ENCODE data around the gene KCNMB2. TPM values are rescaled to one million over a fixed set of nuclear protein-coding genes. Genes with fewer than 3 reads are reported as not detected.
"Not testable (repeated sequence)": the region's sequence is repeated elsewhere in the genome, so short reads cannot be mapped to it uniquely, and the experiment has no call there.

Gene KCNMB2
- polyA plus RNA-seq, 4 donors = 27.4 to 34.9 (median 31.2) TPM

DNA sequence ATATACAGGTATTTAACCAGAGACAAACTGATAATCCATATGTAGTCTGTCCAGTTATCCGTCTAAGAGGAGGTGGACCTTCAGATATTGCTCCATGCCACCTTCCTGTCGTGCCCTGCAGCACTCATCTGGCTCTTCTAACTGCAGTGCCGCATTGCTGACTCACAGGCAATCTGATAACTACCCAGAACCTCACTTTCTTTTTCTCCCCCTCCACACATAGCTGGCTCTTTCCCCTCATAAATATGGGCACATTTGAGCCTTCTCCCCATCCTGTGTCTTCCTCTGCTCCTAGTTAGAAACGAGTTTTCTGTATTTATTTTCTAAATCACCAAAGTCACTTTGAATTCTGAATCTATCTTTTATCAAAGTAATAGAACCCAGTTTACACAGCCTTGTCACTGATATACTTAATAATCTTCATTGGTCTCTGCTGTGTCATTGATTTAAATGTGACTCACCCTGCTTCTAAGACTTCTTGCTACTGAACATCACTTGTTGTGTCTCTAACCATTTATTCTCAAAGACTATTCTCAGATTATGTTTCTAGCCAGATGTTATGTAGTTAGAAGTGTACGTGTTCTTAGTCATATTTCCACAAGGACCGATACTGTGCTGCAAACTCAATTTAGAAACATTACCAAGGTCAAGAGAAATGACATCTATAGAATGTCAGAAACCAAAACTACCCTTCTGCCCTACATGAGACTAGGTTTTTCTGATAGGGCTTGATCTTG lies 17.4 kb upstream of the KCNMB2 start:
- no peak for DNase-seq (ENCODE audit: low read depth in 4 of 4, low spot score in 3 of 4)

DNA sequence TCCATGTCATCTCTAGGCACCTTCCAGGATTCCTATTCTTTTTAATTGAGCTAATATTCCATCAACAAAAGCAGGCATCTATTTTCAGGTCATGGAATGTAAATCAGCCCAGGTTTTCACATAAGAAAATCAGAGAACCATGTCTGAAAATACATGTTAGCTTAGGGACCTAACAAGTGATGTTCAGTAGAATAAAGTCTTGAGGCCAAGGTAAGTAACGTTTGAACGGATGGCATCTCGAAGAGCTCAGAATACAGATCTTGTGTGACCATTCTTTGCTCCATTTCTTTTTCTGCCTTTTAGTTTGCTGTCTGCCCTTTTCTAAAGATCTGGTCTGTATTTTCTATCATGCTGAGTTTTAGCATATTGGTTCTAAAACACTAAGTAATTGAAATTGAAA lies 16.5 kb upstream of the KCNMB2 start:
- no peak for DNase-seq (ENCODE audit: low read depth in 4 of 4, low spot score in 3 of 4)

GRCh38 chr3:178520451-178520850 lies 15.8 kb upstream of the KCNMB2 start:
- DNase-seq (ENCODE audit: low read depth in 4 of 4, low spot score in 3 of 4) = no peak

DNA sequence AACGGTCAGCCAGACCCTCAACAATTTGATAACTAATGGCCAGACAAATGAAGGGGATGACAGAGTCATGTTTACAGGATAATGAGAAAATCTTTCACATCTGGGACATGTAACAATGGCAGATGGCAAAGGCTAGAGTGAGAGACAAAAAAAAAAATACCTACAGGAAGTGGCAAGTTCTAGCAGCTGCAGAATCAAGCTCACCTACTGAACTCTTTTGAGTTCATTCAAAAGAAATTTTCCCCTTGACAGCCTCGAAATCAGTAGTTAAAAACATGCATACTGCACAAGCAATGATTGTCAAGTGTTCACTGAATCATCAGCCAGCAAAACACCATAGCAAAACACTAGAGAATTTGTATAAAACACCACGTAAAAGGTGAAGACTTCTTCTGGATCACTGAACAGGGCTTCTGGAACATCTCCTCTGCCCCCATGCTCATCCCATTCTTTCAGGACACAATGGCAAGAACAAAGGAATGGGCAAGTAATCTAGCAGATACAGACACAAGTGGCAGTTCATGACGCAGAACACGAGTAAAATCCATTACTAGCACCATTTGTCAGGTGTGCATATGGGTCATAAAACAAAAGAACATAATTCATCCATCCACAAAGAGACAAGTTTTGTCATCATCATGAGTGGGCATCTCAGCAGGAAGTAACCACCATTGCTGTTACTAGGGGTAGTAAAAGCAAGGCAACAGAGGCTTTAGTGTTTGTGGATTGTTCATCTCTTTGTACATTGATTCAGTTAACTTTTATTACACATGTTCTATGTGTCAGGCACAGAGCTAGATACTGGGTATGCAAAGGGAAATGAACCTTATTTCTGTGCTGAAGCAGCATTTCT lies 13.8 kb upstream of the KCNMB2 start:
- DNase-seq (ENCODE audit: low read depth in 4 of 4, low spot score in 3 of 4) = no peak

DNA sequence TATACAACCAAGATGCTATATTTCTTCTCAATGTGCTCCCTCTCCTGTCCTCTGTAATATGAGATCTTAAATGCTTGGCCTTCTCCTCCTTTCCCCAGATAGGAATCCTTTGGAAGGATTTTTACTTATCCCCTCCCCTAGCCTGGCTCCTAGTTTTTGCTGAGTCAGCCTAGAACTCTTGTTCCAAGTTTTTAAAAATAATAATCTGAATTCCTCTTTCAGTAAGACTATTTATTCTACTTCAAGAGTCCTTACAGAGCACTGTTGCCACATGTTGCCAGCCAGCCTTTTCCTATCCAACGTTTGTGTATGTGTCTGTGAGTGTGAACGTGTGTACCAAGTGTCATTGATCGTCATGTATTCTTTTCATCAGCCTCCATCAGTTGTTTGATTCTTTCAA lies 11.0 kb upstream of the KCNMB2 start:
- DNase-seq (ENCODE audit: low read depth in 4 of 4, low spot score in 3 of 4) = no peak

DNA sequence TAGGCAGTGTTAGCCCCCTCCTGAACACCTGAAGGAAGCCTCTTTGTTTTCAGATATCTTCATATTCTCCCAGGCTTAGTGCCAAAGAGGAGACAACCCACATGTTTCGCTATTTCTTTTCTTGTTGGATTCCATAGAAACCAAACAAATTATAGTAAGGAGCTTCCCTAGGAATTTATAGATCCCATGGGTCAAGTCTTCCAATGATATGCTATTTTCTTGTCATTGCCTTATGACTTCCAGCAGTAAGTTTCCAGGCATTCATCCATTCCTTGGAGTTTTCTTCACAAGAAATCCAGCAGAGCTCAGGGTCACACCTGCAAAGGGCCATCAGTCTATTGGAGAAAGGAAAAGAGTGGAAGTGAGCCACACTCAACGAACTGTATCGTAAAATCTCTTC lies 9.9 kb upstream of the KCNMB2 start:
- DNase-seq (ENCODE audit: low read depth in 4 of 4, low spot score in 3 of 4) = no peak

DNA sequence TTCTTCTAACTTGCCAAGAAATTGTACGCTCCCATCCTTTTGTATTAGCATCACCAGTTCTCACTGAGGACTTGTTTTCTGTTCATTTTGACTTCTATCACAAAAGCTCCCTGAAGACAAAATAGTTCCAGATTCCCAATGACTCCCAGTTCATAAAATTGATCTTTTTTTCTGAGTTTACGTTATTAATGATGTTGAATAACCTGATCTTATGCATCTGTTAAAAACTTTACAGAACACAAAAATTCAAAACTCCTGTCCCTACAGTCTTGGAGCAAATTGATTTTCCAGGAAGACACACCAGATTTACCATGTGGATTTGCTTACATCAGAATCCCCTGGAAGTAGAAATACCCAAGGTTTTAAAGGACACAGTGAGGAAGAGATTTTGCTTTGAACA lies 8.3 kb upstream of the KCNMB2 start:
- no peak for DNase-seq (ENCODE audit: low read depth in 4 of 4, low spot score in 3 of 4)

DNA sequence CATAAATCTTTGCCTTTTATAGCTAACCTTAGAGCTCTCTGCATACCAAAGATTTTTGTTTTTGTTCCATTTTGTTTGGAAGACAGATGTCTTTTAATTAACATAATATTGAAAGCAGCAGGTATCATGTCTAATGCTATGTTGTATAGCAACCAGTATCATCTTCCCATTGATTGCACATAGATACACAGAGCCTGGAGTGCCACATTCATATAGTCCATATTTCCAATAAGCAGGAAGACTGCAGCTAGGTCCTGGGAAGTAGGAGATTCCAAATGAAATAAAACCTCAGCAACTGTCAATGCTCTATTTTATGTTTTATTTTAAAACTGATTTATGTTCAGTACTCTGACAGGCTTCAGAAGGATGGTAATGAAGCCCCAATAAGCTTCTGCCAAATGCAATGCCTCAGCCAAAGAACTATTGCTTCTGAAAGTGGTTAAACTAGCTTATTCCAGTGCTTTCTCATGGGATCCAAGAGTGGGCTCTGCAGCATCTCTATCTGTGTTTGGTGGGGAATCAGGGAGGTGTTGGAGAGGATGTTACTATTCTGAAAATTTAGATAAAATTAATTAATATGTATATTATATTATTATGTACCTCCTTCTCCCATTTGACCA lies 6.5 kb upstream of the KCNMB2 start:
- DNase-seq (ENCODE audit: low read depth in 4 of 4, low spot score in 3 of 4) = no peak

DNA sequence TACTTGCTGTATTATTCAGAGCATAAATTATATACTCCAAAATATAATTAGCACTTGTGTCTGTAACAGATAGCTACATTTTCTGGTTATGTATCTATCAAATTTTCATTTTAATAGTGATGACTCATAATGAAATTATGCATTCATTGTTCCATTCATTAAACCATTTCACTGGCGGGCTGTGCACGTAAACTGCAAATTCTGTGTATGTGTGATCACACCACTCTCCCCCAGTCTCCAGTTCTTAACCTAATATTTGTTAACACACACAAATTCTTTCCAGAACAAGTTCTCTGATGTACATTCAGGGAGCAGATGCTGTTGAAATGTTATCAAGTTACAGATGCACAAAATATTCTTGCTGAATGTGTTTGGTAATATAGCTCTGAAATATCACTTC lies 3.8 kb upstream of the KCNMB2 start:
- DNase-seq (ENCODE audit: low read depth in 4 of 4, low spot score in 3 of 4) = no peak

DNA sequence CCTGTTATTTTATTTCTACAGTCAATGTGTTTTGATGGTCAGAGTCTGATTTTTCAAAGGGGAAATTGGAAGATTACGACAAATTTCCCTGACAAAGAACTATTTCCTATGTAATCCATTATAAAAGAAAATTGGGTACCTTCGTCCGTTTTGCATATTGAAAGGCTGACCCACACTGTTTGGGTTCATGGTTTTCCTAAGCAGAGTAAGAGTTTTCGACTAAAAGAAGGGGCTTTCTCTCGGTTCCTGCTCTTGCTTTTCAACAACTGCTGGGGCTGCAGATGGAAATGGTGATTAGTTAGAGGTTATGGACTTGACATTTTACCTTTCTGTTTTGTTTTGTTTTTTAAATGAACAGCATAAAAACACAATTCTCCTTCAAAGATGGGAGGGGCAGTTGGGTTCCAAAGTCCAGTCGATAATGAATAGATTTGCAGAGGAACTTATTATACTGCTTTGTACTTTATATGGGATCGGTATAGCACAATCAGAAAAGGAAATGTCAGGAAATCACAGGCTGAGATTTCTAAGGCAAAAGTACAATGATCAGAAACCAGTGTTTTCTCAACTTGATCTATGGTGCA lies 978 bp downstream of the KCNMB2 start:
- no peak for DNase-seq (ENCODE audit: low read depth in 4 of 4, low spot score in 3 of 4)

DNA sequence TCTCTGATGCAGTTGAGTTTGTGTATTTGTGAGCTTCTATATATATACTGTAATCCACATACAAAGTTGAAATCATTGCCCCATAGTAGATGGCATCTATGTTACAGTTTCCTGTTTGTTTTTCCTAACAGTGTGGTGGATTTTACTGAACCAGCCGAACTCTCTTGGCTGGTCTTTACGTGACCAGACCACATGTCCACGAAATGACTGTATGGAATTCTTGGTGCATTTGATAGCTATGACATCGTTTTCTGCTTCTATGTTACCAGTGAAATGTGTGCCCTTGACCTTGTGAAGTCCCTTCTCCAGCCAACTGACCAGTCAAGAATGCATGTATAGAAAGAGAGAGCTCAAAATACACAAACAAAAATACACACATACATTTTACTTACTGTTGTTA lies 1.8 kb downstream of the KCNMB2 start:
- DNase-seq (ENCODE audit: low read depth in 4 of 4, low spot score in 3 of 4) = no peak

DNA sequence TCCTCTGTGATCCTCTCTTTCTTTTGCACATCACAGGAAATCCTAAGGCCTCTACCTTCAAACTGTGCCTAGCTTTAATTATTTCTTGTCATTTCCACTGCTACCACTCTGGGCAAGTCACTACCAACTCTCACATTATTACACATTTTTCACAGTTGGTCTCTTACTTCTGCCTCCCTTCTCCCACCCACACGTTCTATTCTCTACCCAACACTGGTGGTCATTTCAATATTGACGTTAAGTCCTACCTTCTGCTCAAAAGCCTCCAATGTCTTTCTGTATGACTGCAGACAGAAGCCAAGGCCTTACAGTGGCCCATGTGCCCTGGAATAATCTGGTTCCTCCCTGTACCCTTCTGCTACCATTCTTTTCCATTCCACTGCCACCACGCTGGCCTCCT lies 3.9 kb downstream of the KCNMB2 start:
- no peak for DNase-seq (ENCODE audit: low read depth in 4 of 4, low spot score in 3 of 4)

GRCh38 chr3:178545337-178545736 lies 9.1 kb downstream of the KCNMB2 start:
- no peak for DNase-seq (ENCODE audit: low read depth in 4 of 4, low spot score in 3 of 4)

GRCh38 chr3:178546079-178546478 lies 9.8 kb downstream of the KCNMB2 start:
- no peak for DNase-seq (ENCODE audit: low read depth in 4 of 4, low spot score in 3 of 4)

DNA sequence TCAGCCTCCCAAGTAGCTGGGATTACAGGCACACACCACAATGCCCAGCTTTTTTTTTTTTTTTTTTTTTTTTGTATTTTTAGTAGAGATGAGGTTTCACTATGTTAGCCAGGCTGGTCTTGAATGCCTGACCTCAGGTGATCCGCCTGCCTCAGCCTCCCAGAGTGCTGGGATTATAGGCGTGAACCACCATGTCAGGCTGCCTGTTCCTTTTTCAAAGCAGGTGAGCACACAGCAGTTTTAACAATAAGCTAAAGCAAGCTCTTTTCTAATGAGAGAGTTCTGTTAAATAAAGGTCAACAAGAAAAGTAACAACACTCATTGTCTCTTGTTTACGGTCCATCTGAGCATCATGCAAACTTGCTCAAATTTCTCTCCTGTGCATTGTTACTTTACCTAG lies 13.2 kb downstream of the KCNMB2 start:
- DNase-seq (ENCODE audit: low read depth in 4 of 4, low spot score in 3 of 4) = not testable (repeated sequence)

DNA sequence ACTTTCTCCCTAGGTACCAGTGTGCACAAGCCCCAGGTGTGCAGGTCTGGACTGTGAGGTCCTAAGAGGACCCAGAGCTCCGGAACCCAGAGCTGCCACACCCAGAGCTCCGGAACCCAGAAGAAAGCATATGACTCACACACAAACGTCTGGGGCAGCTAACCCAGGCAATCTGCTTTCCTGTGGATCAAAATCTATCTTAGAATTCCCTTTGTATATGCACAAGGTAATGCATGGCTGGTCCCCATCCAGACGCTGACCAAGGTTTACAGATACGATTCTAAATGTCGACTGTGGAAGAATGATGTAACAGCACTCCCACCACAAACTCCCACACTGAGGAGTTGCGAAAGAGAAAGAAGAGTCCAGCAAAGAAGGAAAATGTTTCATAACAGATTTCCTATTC lies 15.7 kb downstream of the KCNMB2 start:
- DNase-seq (ENCODE audit: low read depth in 4 of 4, low spot score in 3 of 4) = no peak

- DNase-seq (ENCODE audit: low read depth in 4 of 4, low spot score in 3 of 4) = no peak
These were observed 22.4 kb downstream of the KCNMB2 start for GRCh38 chr3:178558637-178559036.

- DNase-seq (ENCODE audit: low read depth in 4 of 4, low spot score in 3 of 4) = no peak
These were observed 24.5 kb downstream of the KCNMB2 start for GRCh38 chr3:178560759-178561158.

- no peak for DNase-seq (ENCODE audit: low read depth in 4 of 4, low spot score in 3 of 4)
These were observed 25.0 kb downstream of the KCNMB2 start for GRCh38 chr3:178561239-178561638.

DNA sequence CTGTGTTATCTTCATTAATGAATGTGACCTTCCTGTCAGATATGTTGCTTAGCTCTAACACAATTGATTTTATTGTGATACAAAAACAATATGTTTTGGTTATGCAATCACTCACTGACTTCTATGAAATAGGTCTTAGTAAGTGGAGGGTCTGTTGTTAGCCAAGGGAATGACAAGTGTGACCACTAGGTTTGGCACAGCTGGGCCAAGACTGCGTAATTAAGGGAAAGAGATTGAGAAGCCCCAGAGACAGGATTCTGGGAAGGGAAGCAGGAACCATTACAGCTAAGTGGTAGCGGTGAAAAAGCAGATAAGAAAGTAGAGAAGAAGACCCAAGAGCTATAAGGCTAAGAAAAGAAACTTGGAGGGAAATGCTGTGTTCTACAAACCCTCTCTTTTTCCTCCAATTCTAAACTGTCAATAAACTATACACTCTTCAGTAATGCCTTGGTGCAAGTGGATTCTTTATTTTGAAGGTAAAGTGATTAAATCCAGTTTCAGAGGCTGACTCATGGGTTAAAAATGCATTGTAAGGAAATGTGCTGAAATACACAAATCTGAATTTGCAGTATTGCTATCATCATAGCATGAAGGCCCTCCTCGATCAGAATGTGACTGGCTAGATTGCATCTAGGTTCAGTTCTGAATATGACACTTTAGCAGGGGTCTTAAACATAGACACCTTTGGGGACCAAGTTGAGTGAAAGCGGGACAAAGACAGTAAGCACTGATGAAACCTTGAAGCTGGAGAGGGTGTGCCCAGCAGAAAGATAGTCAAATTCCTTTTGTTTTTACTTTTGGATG lies 26.1 kb downstream of the KCNMB2 start:
- no peak for DNase-seq (ENCODE audit: low read depth in 4 of 4, low spot score in 3 of 4)

GRCh38 chr3:178562947-178563232 lies 26.7 kb downstream of the KCNMB2 start:
- DNase-seq (ENCODE audit: low read depth in 4 of 4, low spot score in 3 of 4) = no peak

All from right renal pelvis (tissue), 4 donors.